SU-DHL-6 (cell line): ENCODE measurements around the gene LMX1A.

Experiments
- H2AFZ ChIP-seq: fragments of 200-600 bp; sonication (generic); 2 replicates; pipeline ENCODE4 v1.6.1; 2014; ENCODE audit warnings: low read depth, mild to moderate bottlenecking, moderate library complexity, mixed read lengths, antibody characterized with exemption, low read length; ENCODE audit not compliant: severe bottlenecking
- H3F3A ChIP-seq: fragments of 200-600 bp; shearing (Covaris generic); 2 replicates; pipeline ENCODE4 v1.6.0; 2016; ENCODE audit warnings: antibody characterized with exemption, mild to moderate bottlenecking; ENCODE audit not compliant: insufficient read depth
- H3K27ac ChIP-seq: fragments of 200-600 bp; sonication (generic); 2 replicates; pipeline ENCODE4 v1.5.1; 2016; ENCODE audit warnings: low read depth, mild to moderate bottlenecking, low read length, moderate library complexity, mixed read lengths
- H3K27me3 ChIP-seq: fragments of 200-600 bp; sonication (generic), shearing (Covaris generic); 2 replicates; pipeline ENCODE4 v1.6.0; 2014; ENCODE audit warnings: mild to moderate bottlenecking, low read length
- H3K36me3 ChIP-seq: fragments of 200-600 bp; sonication (generic); 2 replicates; pipeline ENCODE4 v1.6.1; 2014; ENCODE audit warnings: mild to moderate bottlenecking, low read length, mixed read lengths
- H3K4me2 ChIP-seq: fragments of 300-600, 200-600 bp; shearing (Covaris generic), sonication (generic); 2 replicates; pipeline ENCODE4 v1.6.0; 2014; ENCODE audit warnings: low read length, low read depth, mild to moderate bottlenecking; ENCODE audit not compliant: poor library complexity, severe bottlenecking
- H3K4me3 ChIP-seq: fragments of 200-600 bp; sonication (generic); 2 replicates; pipeline ENCODE4 v1.5.1; 2014; ENCODE audit warnings: antibody characterized with exemption, low read length, mild to moderate bottlenecking, mixed read lengths; ENCODE audit not compliant: insufficient read depth, poor library complexity, severe bottlenecking
- H3K79me2 ChIP-seq: fragments of 200-600 bp; sonication (generic); 2 replicates; pipeline ENCODE4 v1.6.1; 2014; ENCODE audit warnings: mild to moderate bottlenecking, low read length, moderate library complexity; ENCODE audit not compliant: insufficient read depth
- H3K9ac ChIP-seq: fragments of 200-600 bp; sonication (generic); 2 replicates; pipeline ENCODE4 v1.7.0; 2014; ENCODE audit warnings: mild to moderate bottlenecking, low read length
- H3K9me2 ChIP-seq: fragments of 200-600 bp; sonication (generic); replicated peaks from 2 replicates; pipeline ENCODE4 v1.6.1; 2014; ENCODE audit warnings: low read length; ENCODE audit not compliant: insufficient read depth
- H3K9me3 ChIP-seq: fragments of 200-600 bp; sonication (generic); 2 replicates; pipeline ENCODE4 v1.6.1; 2014; ENCODE audit warnings: low read length, mixed read lengths; ENCODE audit not compliant: insufficient read depth
- H4K20me1 ChIP-seq: fragments of 200-600 bp; sonication (generic); 2 replicates; pipeline ENCODE4 v1.6.1; 2014; ENCODE audit warnings: low read depth, mild to moderate bottlenecking, antibody characterized with exemption, low read length, moderate library complexity, mixed read lengths
- CTCF ChIP-seq: fragments of 200-600 bp; sonication (generic); IDR thresholded peaks from one replicate; pipeline ENCODE4 v1.5.1; 2017; ENCODE audit warnings: antibody characterized with exemption, mild to moderate bottlenecking, low read length, moderate library complexity; ENCODE audit not compliant: insufficient read depth, poor library complexity, severe bottlenecking
- EZH2phosphoT487 ChIP-seq: fragments of 200-600 bp; sonication (generic), shearing (Covaris generic); conservative IDR thresholded peaks from 2 replicates; pipeline ENCODE4 v1.6.1; 2018; ENCODE audit warnings: mild to moderate bottlenecking, antibody characterized with exemption, low read length, moderate library complexity, mixed read lengths

LMX1A gene

DNA sequence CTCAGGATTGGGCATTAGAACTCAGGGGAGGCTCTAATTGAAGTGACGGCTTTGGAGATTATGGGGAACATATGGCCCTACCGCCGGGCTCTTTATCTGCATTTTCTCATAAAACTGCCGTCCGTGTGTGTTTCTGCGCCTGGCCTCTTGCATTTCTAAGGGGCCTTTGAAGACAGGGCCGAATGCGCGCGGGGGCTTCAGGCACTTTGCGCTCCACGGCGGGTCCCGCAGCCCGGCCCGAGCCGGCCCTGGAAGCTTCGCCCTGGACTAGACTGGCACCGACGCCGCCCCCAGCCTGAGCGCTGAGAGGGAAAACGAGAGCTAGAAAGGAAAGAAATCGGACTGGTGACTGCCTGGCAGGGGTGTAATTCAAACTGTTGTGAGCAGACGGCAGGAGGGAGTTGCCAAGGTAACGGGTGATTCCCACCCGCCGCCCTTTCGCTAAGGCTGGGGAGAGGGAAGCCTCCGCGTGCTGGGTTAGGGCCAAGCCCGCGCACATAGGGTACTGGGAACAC lies 120.7 kb downstream of the LMX1A start:
- Histone ChIP-seq H3K79me2 (no peaks in the 10 kb centered on the region), H3K4me2 (no peak overlapping the region), H3K27ac (no peak overlapping the region), H2AFZ (no peak overlapping the region), H3K9ac (no peak overlapping the region), H4K20me1 (no peaks in the 10 kb centered on the region), H3K27me3 (no peaks in the 10 kb centered on the region), H3K36me3 (no peaks in the 10 kb centered on the region), H3K9me3 (no peaks in the 10 kb centered on the region), H3K9me2 (no peaks in the 10 kb centered on the region), H3F3A (no peaks in the 10 kb centered on the region), H3K4me3 (no peak overlapping the region)
- TF ChIP-seq CTCF (no peak), EZH2phosphoT487 (no peak)

DNA sequence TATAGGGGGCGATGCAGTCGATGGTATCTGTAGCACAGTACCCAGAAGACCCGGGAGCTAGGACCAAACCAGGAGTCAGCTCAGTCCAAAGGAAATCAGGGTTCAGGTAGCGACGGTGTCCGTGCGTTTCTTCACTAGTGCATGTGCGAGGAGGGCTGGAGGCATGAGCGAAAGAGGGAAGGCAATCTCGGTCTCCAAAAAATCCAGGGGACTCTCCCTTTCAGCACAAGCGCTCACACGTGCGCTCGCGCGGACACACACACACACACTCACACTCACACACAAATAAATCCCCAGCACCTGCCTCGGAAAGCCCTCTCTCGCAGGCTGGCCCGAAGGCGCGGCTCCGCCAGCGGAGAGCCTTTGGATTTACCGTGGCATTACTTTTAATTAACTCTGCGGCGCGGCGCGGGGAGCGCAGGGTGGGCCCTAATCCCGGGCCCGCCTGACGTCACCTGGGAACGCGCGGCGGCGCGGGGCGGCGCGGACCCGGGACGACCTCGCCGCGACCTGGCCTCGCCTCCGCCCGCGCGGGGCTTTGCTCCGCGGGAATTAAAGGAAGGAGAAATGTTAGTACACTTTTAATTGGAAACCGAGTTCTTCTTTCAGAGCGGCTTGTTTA lies 121.2 kb downstream of the LMX1A start:
- Histone ChIP-seq H3K4me2 (no peak overlapping the region), H3K27ac (no peak overlapping the region), H3F3A (no peaks in the 10 kb centered on the region), H3K79me2 (no peaks in the 10 kb centered on the region), H3K4me3 (no peak overlapping the region), H3K9me2 (no peaks in the 10 kb centered on the region), H2AFZ (no peak overlapping the region), H3K36me3 (no peaks in the 10 kb centered on the region), H4K20me1 (no peaks in the 10 kb centered on the region), H3K9me3 (no peaks in the 10 kb centered on the region), H3K9ac (no peak overlapping the region), H3K27me3 (no peaks in the 10 kb centered on the region)
- no peak for TF ChIP-seq EZH2phosphoT487
- TF ChIP-seq CTCF = no peak

DNA sequence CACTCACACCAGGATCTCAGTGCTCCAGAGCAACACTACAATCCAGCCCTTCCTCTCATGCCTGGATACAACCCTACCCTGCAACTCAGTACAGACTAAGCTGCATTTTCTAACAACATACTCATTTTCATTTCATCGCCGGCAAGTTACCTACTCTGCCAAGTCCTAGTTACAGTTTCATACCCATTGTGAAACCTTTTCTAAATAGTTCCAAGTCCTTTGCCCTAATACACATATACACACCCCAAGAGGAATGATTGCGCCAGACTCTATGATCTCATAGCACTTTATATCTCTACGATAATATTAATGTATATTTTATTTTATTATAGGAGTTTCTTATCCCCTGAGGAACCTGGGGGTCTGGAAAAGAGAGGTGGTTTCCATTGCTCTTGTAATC lies 122.4 kb downstream of the LMX1A start:
- Histone ChIP-seq H3K27ac (no peak overlapping the region), H3K9ac (no peak overlapping the region), H3K79me2 (no peaks in the 10 kb centered on the region), H3F3A (no peaks in the 10 kb centered on the region), H3K27me3 (no peaks in the 10 kb centered on the region), H3K9me3 (no peaks in the 10 kb centered on the region), H3K36me3 (no peaks in the 10 kb centered on the region), H3K9me2 (no peaks in the 10 kb centered on the region), H3K4me2 (no peak overlapping the region), H2AFZ (no peak overlapping the region), H4K20me1 (no peaks in the 10 kb centered on the region), H3K4me3 (no peak overlapping the region)
- TF ChIP-seq EZH2phosphoT487 (no peak), CTCF (no peak)
